Loucy (cell line): ENCODE measurements around the gene ANO10.

Experiments used
- H2AFZ ChIP-seq: fragments of 200-600 bp; sonication (generic); 2 replicates; pipeline ENCODE4 v1.6.0; 2016; ENCODE audit warnings: antibody characterized with exemption, mild to moderate bottlenecking, low read length, moderate library complexity
- H3F3A ChIP-seq: fragments of 200-600 bp; 2 replicates; pipeline ENCODE4 v1.6.0; 2016; ENCODE audit warnings: antibody characterized with exemption, low read depth, mild to moderate bottlenecking
- H3K27me3 ChIP-seq: fragments of 200-600 bp; sonication (generic); 2 replicates; pipeline ENCODE4 v1.6.1; 2014; ENCODE audit warnings: low read length, mild to moderate bottlenecking; ENCODE audit not compliant: insufficient read depth, poor library complexity, severe bottlenecking
- H3K36me3 ChIP-seq: fragments of 200-600 bp; sonication (generic); 2 replicates; pipeline ENCODE4 v1.6.1; 2016; ENCODE audit warnings: low read length; ENCODE audit not compliant: insufficient read depth
- H3K4me1 ChIP-seq: fragments of 200-600 bp; sonication (generic); 2 replicates; pipeline ENCODE4 v1.5.1; 2014; ENCODE audit warnings: low read length, mild to moderate bottlenecking; ENCODE audit not compliant: insufficient read depth, poor library complexity, severe bottlenecking
- H3K4me2 ChIP-seq: fragments of 200-600 bp; sonication (generic); 2 replicates; pipeline ENCODE4 v1.6.0; 2014; ENCODE audit warnings: antibody characterized with exemption, low read length, low read depth, mild to moderate bottlenecking; ENCODE audit not compliant: poor library complexity, severe bottlenecking
- H3K4me3 ChIP-seq: fragments of 200-600 bp; sonication (generic); 2 replicates; pipeline ENCODE4 v1.5.1; 2014; ENCODE audit warnings: low read length, mild to moderate bottlenecking, mixed read lengths; ENCODE audit not compliant: poor library complexity, severe bottlenecking
- H3K79me2 ChIP-seq: fragments of 200-600 bp; sonication (generic); 2 replicates; pipeline ENCODE4 v1.6.1; 2014; ENCODE audit warnings: low read length; ENCODE audit not compliant: insufficient read depth
- H3K9ac ChIP-seq: fragments of 200-600 bp; sonication (generic); 2 replicates; pipeline ENCODE4 v1.6.0; 2014; ENCODE audit warnings: mild to moderate bottlenecking, low read depth, low read length, moderate library complexity; ENCODE audit not compliant: poor library complexity, severe bottlenecking
- H3K9me2 ChIP-seq: fragments of 200-600 bp; sonication (generic); replicated peaks from 2 replicates; pipeline ENCODE4 v1.6.1; 2016; ENCODE audit warnings: low read depth, low read length, mixed read lengths
- H3K9me3 ChIP-seq: fragments of 200-600 bp; sonication (generic); 2 replicates; pipeline ENCODE4 v1.6.1; 2014; ENCODE audit warnings: mild to moderate bottlenecking, antibody characterized with exemption, low read length, low read depth; ENCODE audit not compliant: insufficient read depth
- H4K20me1 ChIP-seq: fragments of 200-600 bp; sonication (generic); 2 replicates; pipeline ENCODE4 v1.6.0; 2014; ENCODE audit warnings: antibody characterized with exemption, low read length, mild to moderate bottlenecking; ENCODE audit not compliant: insufficient read depth, poor library complexity, severe bottlenecking
- EZH2phosphoT487 ChIP-seq: fragments of 200-600 bp; IDR thresholded peaks from 2 replicates; pipeline ENCODE4 v1.6.1; 2018; ENCODE audit warnings: antibody characterized with exemption, mild to moderate bottlenecking, moderate library complexity, borderline replicate concordance
- TF ChIP-seq, protein P1 (sequence below): fragments of 200-600 bp; sonication (generic); conservative IDR thresholded peaks from 2 replicates; pipeline ENCODE4 v1.5.1; 2014; ENCODE audit warnings: mild to moderate bottlenecking, antibody characterized with exemption, low read length

Gene ANO10

DNA sequence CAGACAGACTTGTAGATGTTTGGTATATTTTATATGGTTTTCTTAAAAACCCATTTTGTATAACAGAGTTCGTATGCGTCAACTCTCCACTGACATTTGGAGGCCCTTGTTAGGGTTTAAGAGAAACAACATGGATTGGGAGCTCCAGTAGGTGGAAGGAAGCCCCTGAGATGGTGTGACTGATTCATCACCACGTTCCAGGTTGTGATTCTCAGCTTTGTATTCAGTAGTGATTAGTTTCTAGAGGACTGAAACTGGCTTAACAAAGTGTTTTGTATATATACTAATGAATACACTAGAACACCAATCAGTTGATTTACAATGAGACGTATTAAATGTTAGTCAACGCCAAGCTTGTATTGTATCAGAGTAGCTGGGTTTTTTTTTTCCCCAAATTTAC, 301.5 kb downstream of the ANO10 start:
- TF ChIP-seq, protein P1, sequence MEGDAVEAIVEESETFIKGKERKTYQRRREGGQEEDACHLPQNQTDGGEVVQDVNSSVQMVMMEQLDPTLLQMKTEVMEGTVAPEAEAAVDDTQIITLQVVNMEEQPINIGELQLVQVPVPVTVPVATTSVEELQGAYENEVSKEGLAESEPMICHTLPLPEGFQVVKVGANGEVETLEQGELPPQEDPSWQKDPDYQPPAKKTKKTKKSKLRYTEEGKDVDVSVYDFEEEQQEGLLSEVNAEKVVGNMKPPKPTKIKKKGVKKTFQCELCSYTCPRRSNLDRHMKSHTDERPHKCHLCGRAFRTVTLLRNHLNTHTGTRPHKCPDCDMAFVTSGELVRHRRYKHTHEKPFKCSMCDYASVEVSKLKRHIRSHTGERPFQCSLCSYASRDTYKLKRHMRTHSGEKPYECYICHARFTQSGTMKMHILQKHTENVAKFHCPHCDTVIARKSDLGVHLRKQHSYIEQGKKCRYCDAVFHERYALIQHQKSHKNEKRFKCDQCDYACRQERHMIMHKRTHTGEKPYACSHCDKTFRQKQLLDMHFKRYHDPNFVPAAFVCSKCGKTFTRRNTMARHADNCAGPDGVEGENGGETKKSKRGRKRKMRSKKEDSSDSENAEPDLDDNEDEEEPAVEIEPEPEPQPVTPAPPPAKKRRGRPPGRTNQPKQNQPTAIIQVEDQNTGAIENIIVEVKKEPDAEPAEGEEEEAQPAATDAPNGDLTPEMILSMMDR: no peak
- no peak for TF ChIP-seq EZH2phosphoT487
- Histone ChIP-seq H3K9me2 (no peaks in the 10 kb centered on the region), H3K9me3 (no peaks in the 10 kb centered on the region), H3K4me1 (no peaks in the 10 kb centered on the region), H3K36me3 (no peaks in the 10 kb centered on the region), H3K79me2 (peaks cover 51% of the 10 kb centered on the region), H3K27me3 (no peaks in the 10 kb centered on the region), H3K4me3 (no peak overlapping the region), H3K4me2 (no peak overlapping the region), H4K20me1 (peaks cover 2% of the 10 kb centered on the region), H3K9ac (no peak overlapping the region), H3F3A (no peaks in the 10 kb centered on the region), H2AFZ (no peak overlapping the region)

GRCh38 chr3:43319794-43320193, 302.0 kb downstream of the ANO10 start:
- Histone ChIP-seq H3F3A (no peaks in the 10 kb centered on the region), H3K4me3 (no peak overlapping the region), H3K36me3 (no peaks in the 10 kb centered on the region), H3K27me3 (no peaks in the 10 kb centered on the region), H3K9me3 (no peaks in the 10 kb centered on the region), H4K20me1 (peaks cover 2% of the 10 kb centered on the region), H3K4me2 (no peak overlapping the region), H3K4me1 (no peaks in the 10 kb centered on the region), H2AFZ (no peak overlapping the region), H3K9ac (no peak overlapping the region), H3K9me2 (no peaks in the 10 kb centered on the region), H3K79me2 (peaks cover 56% of the 10 kb centered on the region)
- TF ChIP-seq EZH2phosphoT487: no peak

GRCh38 chr3:43319376-43319775, 302.4 kb downstream of the ANO10 start:
- H3K4me1 ChIP-seq: no peaks in the 10 kb centered on the region
- H3K4me3 ChIP-seq: no peak overlapping the region
- no peaks in the 10 kb centered on the region for H3F3A ChIP-seq
- H3K9ac ChIP-seq: no peak overlapping the region
- TF ChIP-seq EZH2phosphoT487: no peak
- TF ChIP-seq, protein P1: no peak
- no peak overlapping the region for H2AFZ ChIP-seq
- H3K27me3 ChIP-seq: no peaks in the 10 kb centered on the region
- H3K9me2 ChIP-seq: no peaks in the 10 kb centered on the region
- peaks cover 59% of the 10 kb centered on the region for H3K79me2 ChIP-seq
- peaks cover 2% of the 10 kb centered on the region for H4K20me1 ChIP-seq
- H3K9me3 ChIP-seq: no peaks in the 10 kb centered on the region
- no peak overlapping the region for H3K4me2 ChIP-seq
- H3K36me3 ChIP-seq: no peaks in the 10 kb centered on the region
